Measurements from ENCODE around the gene IDUA.

Gene IDUA

GRCh38 chr4:1033840-1034551, 47.2 kb downstream of the IDUA start:
- no peak for DNase-seq

DNA sequence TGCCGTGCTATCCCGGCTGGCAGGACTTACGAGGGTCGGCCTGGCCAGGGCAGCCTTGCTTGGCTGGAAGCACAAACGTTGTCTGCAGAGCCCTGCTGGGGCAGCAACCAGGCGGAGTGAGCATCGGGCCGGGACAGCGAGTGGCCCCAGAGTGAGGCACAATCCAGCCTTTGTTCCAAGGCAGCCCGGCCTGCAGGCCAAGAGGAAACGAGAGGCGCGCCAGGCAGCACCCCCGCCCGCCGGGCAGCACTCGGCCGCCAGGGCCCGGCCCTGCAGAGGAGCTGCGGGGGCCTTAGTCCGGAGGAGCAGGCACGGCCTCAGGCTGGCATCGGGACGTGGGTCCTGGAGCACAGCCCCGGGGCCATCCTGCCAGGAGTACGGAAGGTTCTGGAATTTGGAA, 48.7 kb downstream of the IDUA start:
- peak in 1 of 2 experiments; percentile 79 for DNase-seq

- no peak for DNase-seq
Measured at GRCh38 chr4:1036095-1036494, 49.3 kb downstream of the IDUA start.

- no peak for DNase-seq
Measured at GRCh38 chr4:1036976-1037810, 50.3 kb downstream of the IDUA start.

GRCh38 chr4:1038948-1039492, 52.2 kb downstream of the IDUA start:
- DNase-seq: peak in 1 of 2 experiments; percentile 32

DNA sequence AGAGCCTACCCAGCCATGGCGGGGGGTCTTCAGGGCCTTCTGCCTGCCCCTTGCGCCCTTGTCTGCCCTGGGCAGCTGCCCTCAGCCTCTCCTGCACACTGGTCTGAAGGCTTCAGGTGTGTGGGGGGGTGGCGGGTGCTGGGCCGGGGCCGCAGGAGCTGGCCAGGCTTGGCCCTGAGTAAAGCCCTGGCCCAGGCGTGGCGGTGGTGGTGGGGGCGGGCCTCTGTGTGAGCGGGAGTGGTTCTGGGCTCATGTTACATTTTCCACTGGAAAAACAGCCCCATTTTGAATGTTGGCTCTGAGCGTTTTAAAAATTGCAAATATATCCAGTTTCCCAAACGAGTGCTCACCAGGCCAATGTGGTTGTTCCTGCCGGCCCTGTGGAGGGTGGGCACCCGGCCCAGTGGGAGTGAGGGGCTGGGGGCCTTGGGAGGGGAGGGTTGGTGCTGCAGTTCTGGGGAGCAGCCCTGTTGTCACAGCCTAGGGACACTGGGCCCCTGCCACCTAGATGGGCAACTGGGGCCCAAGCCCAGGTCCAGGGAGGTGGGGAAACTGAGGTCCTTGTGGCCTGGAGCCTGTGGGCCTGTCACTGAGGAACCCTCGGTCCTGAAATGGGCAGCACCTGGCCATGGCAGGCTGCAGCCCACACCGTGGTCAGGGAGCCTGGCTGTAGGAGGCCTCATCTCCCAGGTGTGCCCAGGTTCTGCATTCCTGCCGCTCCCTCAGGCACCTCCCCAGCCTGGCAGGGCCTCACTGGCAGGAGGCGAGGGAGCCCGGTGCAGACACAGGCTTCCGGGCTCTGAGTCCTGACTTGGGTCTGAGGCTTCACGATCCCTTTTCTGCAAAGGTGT, 52.9 kb downstream of the IDUA start:
- DNase-seq: peak; percentile 34 to 82

DNA sequence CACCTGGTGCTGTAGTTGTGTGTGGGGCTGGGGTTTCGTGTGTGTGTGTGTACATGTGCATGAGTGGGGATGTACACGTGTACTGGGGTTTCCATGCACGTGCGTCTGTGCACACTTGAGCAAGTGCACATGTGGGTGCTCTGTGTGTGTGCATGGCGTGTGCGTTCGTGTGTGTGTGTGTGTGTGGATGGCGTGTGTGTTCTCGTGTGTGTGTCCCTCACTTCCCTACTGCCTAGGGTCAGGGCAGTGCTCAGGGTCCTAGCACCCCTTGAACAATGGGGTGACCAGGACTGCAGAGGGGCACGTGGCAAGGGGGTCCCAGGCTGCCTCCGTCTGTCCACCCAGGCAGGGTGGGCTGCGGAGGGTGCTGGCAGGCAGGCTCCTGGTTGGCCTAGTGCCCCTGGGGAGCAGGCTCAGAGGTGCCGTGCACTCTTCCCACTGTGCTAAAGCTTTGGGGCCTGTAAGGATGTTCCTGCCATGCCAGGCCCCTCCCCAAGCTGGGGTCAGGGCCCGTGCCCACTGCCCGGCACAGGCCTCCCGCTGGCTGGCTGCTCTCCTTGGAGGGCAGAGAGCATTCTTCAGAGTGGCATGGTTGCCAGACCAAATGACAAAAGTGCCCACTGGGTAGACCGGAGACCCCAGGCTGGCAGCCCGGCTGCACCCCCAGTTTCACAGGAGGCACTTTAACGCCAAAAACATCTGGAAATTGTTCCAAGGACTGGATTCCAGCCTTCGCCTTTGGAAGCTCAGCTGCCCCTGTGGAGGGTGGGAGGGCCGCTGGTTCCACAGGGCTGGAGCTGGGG, 53.7 kb downstream of the IDUA start:
- DNase-seq: no peak

GRCh38 chr4:1041147-1041935, 54.5 kb downstream of the IDUA start:
- peak in 1 of 2 experiments; percentile 50 for DNase-seq

- no peak for DNase-seq
Measured at GRCh38 chr4:1041936-1042330, 55.1 kb downstream of the IDUA start.

- no peak for DNase-seq
Measured at GRCh38 chr4:1042352-1043055, 55.7 kb downstream of the IDUA start.

DNA sequence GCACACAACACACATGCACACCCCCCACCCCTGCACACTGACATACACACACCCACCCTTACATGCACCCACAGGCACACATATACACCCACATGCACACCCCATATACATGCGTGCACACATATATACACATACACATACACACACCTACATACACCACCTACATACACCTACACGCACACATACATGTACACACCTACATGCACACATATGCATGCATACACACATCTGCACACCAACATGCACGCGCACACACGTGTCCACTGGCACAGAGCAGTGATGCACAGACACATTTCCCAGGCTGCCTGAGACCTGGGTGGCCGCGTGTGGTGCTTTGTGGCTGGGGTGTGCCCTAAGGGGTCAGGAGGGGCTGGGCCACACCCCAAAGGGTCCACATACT, 56.3 kb downstream of the IDUA start:
- DNase-seq: no peak

- DNase-seq: no peak
Measured at GRCh38 chr4:1043651-1044468, 57.0 kb downstream of the IDUA start.

- DNase-seq: no peak
Measured at GRCh38 chr4:1044469-1045192, 57.8 kb downstream of the IDUA start.

GRCh38 chr4:1045193-1045594, 58.4 kb downstream of the IDUA start:
- DNase-seq: peak in 1 of 2 experiments; percentile 37

DNA sequence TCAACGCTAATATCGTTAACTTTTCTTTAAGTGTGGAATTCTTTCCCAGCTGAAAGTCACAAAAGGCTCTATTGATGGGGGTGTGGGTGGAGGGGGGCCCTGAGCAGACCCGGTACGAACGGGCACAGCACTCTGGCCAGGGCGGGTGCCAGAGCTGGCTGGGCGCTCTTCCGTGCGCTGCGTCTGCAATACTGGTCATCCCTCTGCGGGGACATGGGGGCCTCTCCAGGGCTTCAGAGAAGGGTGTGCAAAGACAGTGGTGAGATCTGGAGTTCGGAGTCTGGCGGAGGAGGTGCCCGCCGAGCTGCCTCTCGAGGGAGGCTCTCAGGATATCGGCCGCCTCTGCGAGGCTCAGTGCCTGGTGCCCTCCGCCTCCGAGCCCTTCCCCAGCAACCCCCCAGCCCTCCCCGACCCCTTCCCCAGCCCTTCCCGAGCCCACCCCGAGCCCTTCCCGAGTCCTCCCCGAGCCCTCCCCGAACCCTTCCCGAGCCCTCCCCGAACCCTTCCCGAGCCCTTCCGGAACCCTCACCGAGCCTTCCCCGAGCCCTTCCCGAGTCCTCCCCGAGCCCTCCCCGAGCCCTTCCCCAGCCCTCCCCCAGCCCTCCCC, 58.9 kb downstream of the IDUA start:
- DNase-seq: peak in 1 of 2 experiments; percentile 45

DNA sequence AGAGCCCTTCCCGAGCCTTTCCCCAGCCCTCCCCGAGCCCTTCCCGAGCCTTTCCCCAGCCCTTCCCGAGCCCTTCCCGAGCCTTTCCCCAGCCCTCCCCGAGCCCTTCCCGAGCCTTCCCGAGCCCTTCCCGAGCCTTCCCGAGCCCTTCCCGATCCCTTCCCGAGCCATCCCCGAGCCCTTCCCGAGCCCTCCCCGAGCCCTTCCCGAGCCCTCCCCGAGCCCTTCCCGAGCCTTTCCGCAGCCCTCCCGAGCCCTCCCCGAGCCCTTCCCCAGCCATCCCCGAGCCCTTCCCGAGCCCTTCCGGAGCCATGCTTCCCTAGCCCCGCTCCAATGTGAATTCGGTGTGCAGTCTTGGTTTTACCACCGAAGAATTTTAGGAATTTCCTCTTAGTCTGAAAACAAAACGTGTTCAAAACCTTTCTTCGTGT, 59.8 kb downstream of the IDUA start:
- peak; percentile 45 to 95 for DNase-seq

GRCh38 chr4:1047106-1047975, 60.5 kb downstream of the IDUA start:
- no peak for DNase-seq

All from NCI-H526 (cell line).